OCI-LY7 (cell line): ENCODE measurements around the gene TICRR. TPM values are rescaled to one million over a fixed set of nuclear protein-coding genes. Genes with fewer than 3 reads are reported as not detected.

Source experiments
- BruUV-seq: library from RNA; stranded (reverse); fragments of 400-500 nt; replicated peaks from 2 replicates; lab custom pipeline; 2021; lab: Mats Ljungman, UMichigan
- CTCF ChIA-PET: fragments of 300-600 bp; sonication (Branson Sonifier 250); formaldehyde crosslinking; loops from one replicate; lab custom pipeline; 2022; ENCODE audit warnings: antibody characterized with exemption; ENCODE audit not compliant: unreplicated experiment; lab: Charles Lee
- POLR2A ChIA-PET: fragments of 300-600 bp; sonication (Branson Sonifier 250); formaldehyde crosslinking; loops from one replicate; lab custom pipeline; 2022; ENCODE audit warnings: antibody characterized with exemption; lab: Charles Lee
- DNase-seq: peaks from one replicate; pipeline ENCODE4 v3.0.0-alpha.2; 2015; ENCODE audit warnings: low spot score
- H2AFZ ChIP-seq: fragments of 200-600 bp; sonication (generic), shearing (Covaris generic); 2 replicates; pipeline ENCODE4 v1.6.1; 2014; ENCODE audit warnings: mild to moderate bottlenecking, antibody characterized with exemption, low read length, moderate library complexity
- H3K27ac ChIP-seq: fragments of 200-600 bp; sonication (generic); 2 replicates; pipeline ENCODE4 v1.5.1; 2014; ENCODE audit warnings: mixed run types, low read depth, mild to moderate bottlenecking, moderate library complexity, low read length, inconsistent platforms; ENCODE audit not compliant: poor library complexity, severe bottlenecking
- H3K36me3 ChIP-seq: fragments of 200-600 bp; sonication (generic); 2 replicates; pipeline ENCODE4 v1.6.1; 2014; ENCODE audit warnings: mild to moderate bottlenecking, antibody characterized with exemption, low read length, moderate library complexity, mixed read lengths; ENCODE audit not compliant: insufficient read depth
- H3K4me1 ChIP-seq: fragments of 200-600 bp; sonication (generic); 2 replicates; pipeline ENCODE4 v1.5.1; 2014; ENCODE audit warnings: mild to moderate bottlenecking, low read length; ENCODE audit not compliant: insufficient read depth, poor library complexity, severe bottlenecking
- H3K4me2 ChIP-seq: fragments of 200-600 bp; sonication (generic); 2 replicates; pipeline ENCODE4 v1.6.1; 2014; ENCODE audit warnings: mild to moderate bottlenecking, low read length
- H3K4me3 ChIP-seq: fragments of 200-600 bp; sonication (generic); 2 replicates; pipeline ENCODE4 v1.5.1; 2014; ENCODE audit warnings: mild to moderate bottlenecking, low read depth, low read length; ENCODE audit not compliant: poor library complexity, severe bottlenecking
- H3K79me2 ChIP-seq: fragments of 200-600 bp; sonication (generic); 2 replicates; pipeline ENCODE4 v1.6.1; 2016; ENCODE audit warnings: low read depth, mild to moderate bottlenecking, low read length, moderate library complexity, mixed read lengths; ENCODE audit not compliant: insufficient read depth
- H3K9me2 ChIP-seq: fragments of 200-600 bp; sonication (generic); 2 replicates; pipeline ENCODE4 v1.6.1; 2016; ENCODE audit warnings: mild to moderate bottlenecking, low read length, mixed read lengths; ENCODE audit not compliant: insufficient read depth
- H3K9me3 ChIP-seq: fragments of 200-600 bp; sonication (generic); 2 replicates; pipeline ENCODE4 v1.6.1; 2014; ENCODE audit warnings: mild to moderate bottlenecking, mixed run types, low read length, mixed read lengths
- H4K20me1 ChIP-seq: fragments of 200-600 bp; sonication (generic); 2 replicates; pipeline ENCODE4 v1.6.1; 2014; ENCODE audit warnings: mild to moderate bottlenecking, antibody characterized with exemption, low read length, moderate library complexity, mixed read lengths; ENCODE audit not compliant: insufficient read depth
- CTCF ChIP-seq: fragments of 200-600 bp; sonication (generic); conservative IDR thresholded peaks from 2 replicates; pipeline ENCODE4 v1.5.1; 2014; ENCODE audit warnings: mild to moderate bottlenecking, antibody characterized with exemption, low read length, moderate library complexity, mixed read lengths
- EZH2phosphoT487 ChIP-seq: fragments of 200-600 bp; sonication (generic); IDR thresholded peaks from 2 replicates; pipeline ENCODE4 v1.6.1; 2018; ENCODE audit warnings: low read depth, borderline replicate concordance, mild to moderate bottlenecking, mixed run types, antibody characterized with exemption, low read length, moderate library complexity, mixed read lengths
- intact Hi-C: fragments of 100-400 bp; cut with micrococcal nuclease; formaldehyde crosslinking; loops from one replicate; pipeline ENCODE4 v1.10.0; 2022; ENCODE audit not compliant: unreplicated experiment
- total RNA-seq, 2 experiments: library from RNA; depleted of rRNA in 1 of 2; stranded (reverse); fragments of >200 nt in 1 of 2; shearing (Covaris generic) in 1 of 2; gene quantifications; 2 replicates each; pipeline ENCODE4 v1.2.3, GENCODE V29; 2014 to 2022

The TICRR gene
- total RNA-seq, 2 experiments from 2014 or later, result 25.9 to 44.4 TPM

DNA sequence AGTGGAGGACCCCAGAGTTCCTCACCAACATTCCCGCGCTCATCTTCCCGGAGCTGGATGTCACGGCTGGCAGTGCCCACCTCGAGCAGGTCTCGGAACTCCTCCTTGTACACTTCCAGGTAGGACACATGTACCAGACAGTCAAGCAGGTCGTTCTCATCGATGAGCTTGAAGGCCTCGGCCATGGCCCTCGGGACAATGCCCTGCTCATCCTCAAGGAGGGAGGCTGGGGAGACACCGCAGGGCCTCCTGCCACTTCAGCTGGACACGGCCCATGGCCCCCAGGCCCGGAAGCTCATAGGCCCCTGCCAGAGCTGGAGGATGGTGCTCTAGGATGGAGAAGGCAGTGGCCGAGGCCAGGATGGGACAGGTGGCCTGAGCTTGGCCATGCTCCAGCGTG is 74.4 kb downstream of the TICRR start:
- no peaks in the 10 kb centered on the region for H3K4me1 ChIP-seq
- H3K9me3 ChIP-seq, result no peaks in the 10 kb centered on the region
- no TSS peak for BruUV-seq
- TF ChIP-seq EZH2phosphoT487 (no peak), CTCF (no peak)
- no peaks in the 10 kb centered on the region for H4K20me1 ChIP-seq
- no peak for DNase-seq
- H2AFZ ChIP-seq, result no peak overlapping the region
- H3K27ac ChIP-seq, result no peak overlapping the region
- ChIA-PET CTCF (no interaction called here), POLR2A (no interaction called here)
- H3K4me3 ChIP-seq, result no peak overlapping the region
- intact Hi-C loops, result no loop called here
- no peaks in the 10 kb centered on the region for H3K9me2 ChIP-seq
- H3K36me3 ChIP-seq, result no peaks in the 10 kb centered on the region
- H3K79me2 ChIP-seq, result no peaks in the 10 kb centered on the region
- no peak overlapping the region for H3K4me2 ChIP-seq

- CTCF ChIA-PET, result no interaction called here
- Histone ChIP-seq H3K4me3 (no peak overlapping the region), H3K79me2 (no peaks in the 10 kb centered on the region), H4K20me1 (no peaks in the 10 kb centered on the region), H3K36me3 (no peaks in the 10 kb centered on the region), H2AFZ (no peak overlapping the region), H3K4me1 (no peaks in the 10 kb centered on the region), H3K27ac (no peak overlapping the region), H3K9me2 (no peaks in the 10 kb centered on the region), H3K9me3 (no peaks in the 10 kb centered on the region), H3K4me2 (no peak overlapping the region)
- POLR2A ChIA-PET, result no interaction called here
- BruUV-seq, result no TSS peak
- TF ChIP-seq CTCF (no peak), EZH2phosphoT487 (no peak)
- DNase-seq, result no peak
- intact Hi-C loops, result no loop called here
Measured at GRCh38 chr15:89652131-89652530, 76.9 kb downstream of the TICRR start.

DNA sequence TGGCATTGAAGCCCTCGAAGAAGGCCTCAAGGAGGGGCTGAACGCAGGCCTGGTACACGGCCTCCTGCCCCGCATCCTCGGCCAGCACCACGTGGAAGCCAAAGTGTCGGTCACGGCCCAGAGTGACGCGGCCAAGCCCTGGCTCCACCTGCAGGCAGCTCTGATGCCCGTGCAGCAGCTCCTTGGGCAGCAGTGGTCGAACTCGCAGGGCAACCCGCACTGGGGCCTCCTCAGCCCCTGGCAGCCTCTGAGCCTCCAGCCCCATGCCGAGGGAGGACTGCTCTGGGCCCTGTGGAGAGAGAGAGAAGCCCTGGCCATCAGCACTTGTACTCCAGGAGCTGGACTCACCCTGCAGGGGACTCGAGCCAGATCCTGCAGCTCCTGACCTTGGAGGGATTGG is 77.4 kb downstream of the TICRR start:
- no peaks in the 10 kb centered on the region for H4K20me1 ChIP-seq
- no peak for DNase-seq
- intact Hi-C loops, result no loop called here
- no TSS peak for BruUV-seq
- no peaks in the 10 kb centered on the region for H3K9me3 ChIP-seq
- H3K79me2 ChIP-seq, result no peaks in the 10 kb centered on the region
- no peak overlapping the region for H3K4me2 ChIP-seq
- no peak overlapping the region for H2AFZ ChIP-seq
- H3K36me3 ChIP-seq, result no peaks in the 10 kb centered on the region
- no peaks in the 10 kb centered on the region for H3K9me2 ChIP-seq
- ChIA-PET CTCF (no interaction called here), POLR2A (no interaction called here)
- no peak for TF ChIP-seq EZH2phosphoT487
- TF ChIP-seq CTCF, result no peak
- no peak overlapping the region for H3K4me3 ChIP-seq
- H3K27ac ChIP-seq, result no peak overlapping the region
- no peaks in the 10 kb centered on the region for H3K4me1 ChIP-seq
